ENCODE data around the gene PIM2. TPM values are rescaled to one million over a fixed set of nuclear protein-coding genes. Genes with fewer than 3 reads are reported as not detected.
A peak's percentile ranks its signal among the peaks of the same experiment; 100 is the strongest.

The PIM2 gene
- total and polyA plus RNA-seq, 9 donors: 0.92 to 2.3 (median 1.7) TPM

GRCh38 chrX:48905090-48905790 is 13.6 kb downstream of the PIM2 start:
- H3K27me3 ChIP-seq (ENCODE audit: control insufficient read depth, insufficient read depth, low read length): no peaks in the 10 kb centered on the region
- DNase-seq: no peak
- 84% methylated on average over 18 of the region's 20 CpGs for WGBS (ENCODE audit: insufficient coverage)
- H3K27ac ChIP-seq (ENCODE audit: low read length): no peak overlapping the region
- H3K4me3 ChIP-seq (ENCODE audit: low read length): no peak overlapping the region
- H3K36me3 ChIP-seq (ENCODE audit: control insufficient read depth, insufficient read depth, low read length): peaks cover 37% of the 10 kb centered on the region
- no peaks in the 10 kb centered on the region for H3K9me3 ChIP-seq (replicated peaks; ENCODE audit: control insufficient read depth, low read depth, low read length)
- no peaks in the 10 kb centered on the region for H3K4me1 ChIP-seq (ENCODE audit: control insufficient read depth, insufficient read depth, low read length)

DNA sequence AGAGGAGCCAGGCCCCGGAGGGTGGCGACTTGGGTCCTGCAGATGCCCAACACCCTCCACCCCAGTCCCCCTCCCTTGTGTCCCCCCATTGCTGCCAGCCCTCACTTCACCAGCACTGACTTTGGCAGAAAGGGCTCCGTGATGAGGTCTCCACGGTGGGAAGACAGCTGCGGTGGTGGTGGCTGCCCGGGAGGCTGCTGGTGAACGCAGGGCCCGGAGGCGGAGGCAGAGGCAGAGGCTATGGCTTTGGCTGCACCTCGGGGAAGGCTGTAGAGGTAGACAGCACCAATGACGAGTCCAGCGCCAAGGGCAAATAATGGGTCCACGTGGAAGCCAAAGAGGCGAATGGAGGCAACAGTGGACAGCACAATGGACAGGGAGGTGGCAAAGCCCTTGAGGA is 14.2 kb downstream of the PIM2 start:
- WGBS (ENCODE audit: insufficient coverage): 80% methylated on average over 14 of the region's 14 CpGs
- H3K4me3 ChIP-seq (ENCODE audit: low read length): no peak overlapping the region
- H3K4me1 ChIP-seq (ENCODE audit: control insufficient read depth, insufficient read depth, low read length): no peaks in the 10 kb centered on the region
- no peaks in the 10 kb centered on the region for H3K9me3 ChIP-seq (replicated peaks; ENCODE audit: control insufficient read depth, low read depth, low read length)
- DNase-seq: no peak
- no peaks in the 10 kb centered on the region for H3K27me3 ChIP-seq (ENCODE audit: control insufficient read depth, insufficient read depth, low read length)
- H3K27ac ChIP-seq (ENCODE audit: low read length): no peak overlapping the region
- peaks cover 37% of the 10 kb centered on the region for H3K36me3 ChIP-seq (ENCODE audit: control insufficient read depth, insufficient read depth, low read length)

DNA sequence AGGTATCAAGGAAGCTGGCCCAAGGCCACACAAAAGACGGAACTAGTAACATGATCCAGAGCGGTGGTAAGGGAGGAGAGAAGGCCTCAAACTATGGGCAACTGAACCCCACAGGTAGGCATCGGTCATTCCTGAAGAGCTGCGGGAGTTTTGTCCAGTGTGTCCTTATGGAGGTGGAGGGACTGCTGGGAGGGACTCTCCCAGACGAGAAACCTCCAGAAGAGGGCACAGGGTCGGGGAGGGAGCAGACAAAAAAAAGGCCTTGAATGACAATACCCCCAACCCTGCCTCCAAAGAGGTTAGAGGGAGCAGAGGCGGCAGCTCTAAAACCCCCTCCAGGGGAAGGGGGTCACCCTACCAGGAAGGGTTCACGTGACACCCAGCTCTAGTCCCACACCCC is 14.6 kb downstream of the PIM2 start:
- Histone ChIP-seq H3K4me1 (ENCODE audit: control insufficient read depth, insufficient read depth, low read length) (no peaks in the 10 kb centered on the region), H3K27me3 (ENCODE audit: control insufficient read depth, insufficient read depth, low read length) (no peaks in the 10 kb centered on the region), H3K9me3 (replicated peaks; ENCODE audit: control insufficient read depth, low read depth, low read length) (no peaks in the 10 kb centered on the region), H3K36me3 (ENCODE audit: control insufficient read depth, insufficient read depth, low read length) (peaks cover 37% of the 10 kb centered on the region), H3K4me3 (ENCODE audit: low read length) (no peak overlapping the region), H3K27ac (ENCODE audit: low read length) (no peak overlapping the region)
- no peak for DNase-seq
- 68% methylated on average over 2 of the region's 8 CpGs for WGBS (ENCODE audit: insufficient coverage)

GRCh38 chrX:48903290-48903689 is 15.5 kb downstream of the PIM2 start:
- Histone ChIP-seq H3K27me3 (ENCODE audit: control insufficient read depth, insufficient read depth, low read length) (no peaks in the 10 kb centered on the region), H3K36me3 (ENCODE audit: control insufficient read depth, insufficient read depth, low read length) (peaks cover 37% of the 10 kb centered on the region), H3K4me1 (ENCODE audit: control insufficient read depth, insufficient read depth, low read length) (peaks cover 8% of the 10 kb centered on the region), H3K4me3 (ENCODE audit: low read length) (no peak overlapping the region), H3K27ac (ENCODE audit: low read length) (no peak overlapping the region), H3K9me3 (replicated peaks; ENCODE audit: control insufficient read depth, low read depth, low read length) (no peaks in the 10 kb centered on the region)
- DNase-seq: no peak
- WGBS (ENCODE audit: insufficient coverage): no CpG with 5 or more reads among the region's 6 CpGs

DNA sequence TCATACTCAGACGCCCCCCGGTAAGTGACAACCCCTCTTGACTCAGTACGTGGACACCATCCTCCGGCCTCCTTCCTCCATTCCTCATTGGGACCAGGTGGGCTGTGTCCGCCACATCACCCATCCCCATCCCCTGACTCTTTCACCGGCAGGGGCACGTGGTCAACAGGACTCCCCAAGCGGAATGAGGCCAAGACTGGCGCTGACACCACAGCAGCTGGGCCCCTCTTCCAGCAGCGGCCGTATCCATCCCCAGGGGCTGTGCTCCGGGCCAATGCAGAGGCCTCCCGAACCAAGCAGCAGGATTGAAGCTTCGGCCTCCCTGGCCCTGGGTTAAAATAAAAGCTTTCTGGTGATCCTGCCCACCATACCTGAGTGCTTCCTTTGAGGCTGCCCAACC is 16.0 kb downstream of the PIM2 start:
- Histone ChIP-seq H3K27me3 (ENCODE audit: control insufficient read depth, insufficient read depth, low read length) (no peaks in the 10 kb centered on the region), H3K4me1 (ENCODE audit: control insufficient read depth, insufficient read depth, low read length) (peaks cover 8% of the 10 kb centered on the region), H3K4me3 (ENCODE audit: low read length) (no peak overlapping the region), H3K9me3 (replicated peaks; ENCODE audit: control insufficient read depth, low read depth, low read length) (no peaks in the 10 kb centered on the region), H3K27ac (ENCODE audit: low read length) (no peak overlapping the region), H3K36me3 (ENCODE audit: control insufficient read depth, insufficient read depth, low read length) (peaks cover 37% of the 10 kb centered on the region)
- WGBS (ENCODE audit: insufficient coverage): 76% methylated on average over 14 of the region's 14 CpGs
- DNase-seq: no peak

GRCh38 chrX:48902135-48902534 is 16.7 kb downstream of the PIM2 start:
- H3K4me3 ChIP-seq (ENCODE audit: low read length): no peak overlapping the region
- no peaks in the 10 kb centered on the region for H3K9me3 ChIP-seq (replicated peaks; ENCODE audit: control insufficient read depth, low read depth, low read length)
- H3K27ac ChIP-seq (ENCODE audit: low read length): no peak overlapping the region
- no peaks in the 10 kb centered on the region for H3K27me3 ChIP-seq (ENCODE audit: control insufficient read depth, insufficient read depth, low read length)
- H3K36me3 ChIP-seq (ENCODE audit: control insufficient read depth, insufficient read depth, low read length): peaks cover 37% of the 10 kb centered on the region
- peaks cover 8% of the 10 kb centered on the region for H3K4me1 ChIP-seq (ENCODE audit: control insufficient read depth, insufficient read depth, low read length)
- 93% methylated on average over 20 of the region's 20 CpGs for WGBS (ENCODE audit: insufficient coverage)
- no peak for DNase-seq

- H3K4me3 ChIP-seq (ENCODE audit: low read length): no peak overlapping the region
- WGBS (ENCODE audit: insufficient coverage): 42% methylated on average over 2 of the region's 7 CpGs
These were observed 17.8 kb downstream of the PIM2 start for GRCh38 chrX:48901069-48901468.

GRCh38 chrX:48899078-48899410 is 19.8 kb downstream of the PIM2 start:
- peaks cover 15% of the 10 kb centered on the region for H3K4me1 ChIP-seq (ENCODE audit: control insufficient read depth, insufficient read depth, low read length)
- 83% methylated on average over 3 of the region's 8 CpGs for WGBS (ENCODE audit: insufficient coverage)
- no peaks in the 10 kb centered on the region for H3K9me3 ChIP-seq (replicated peaks; ENCODE audit: control insufficient read depth, low read depth, low read length)
- H3K27ac ChIP-seq (ENCODE audit: low read length): no peak overlapping the region
- peaks cover 28% of the 10 kb centered on the region for H3K36me3 ChIP-seq (ENCODE audit: control insufficient read depth, insufficient read depth, low read length)
- no peaks in the 10 kb centered on the region for H3K27me3 ChIP-seq (ENCODE audit: control insufficient read depth, insufficient read depth, low read length)
- H3K4me3 ChIP-seq (ENCODE audit: low read length): no peak overlapping the region
- DNase-seq: no peak

More at GRCh38 chrX:48901069-48901468, 17.8 kb downstream of the PIM2 start:
- Histone ChIP-seq H3K4me1 (ENCODE audit: control insufficient read depth, insufficient read depth, low read length) (peaks cover 15% of the 10 kb centered on the region), H3K36me3 (ENCODE audit: control insufficient read depth, insufficient read depth, low read length) (peaks cover 34% of the 10 kb centered on the region), H3K27ac (ENCODE audit: low read length) (no peak overlapping the region), H3K27me3 (ENCODE audit: control insufficient read depth, insufficient read depth, low read length) (no peaks in the 10 kb centered on the region), H3K9me3 (replicated peaks; ENCODE audit: control insufficient read depth, low read depth, low read length) (no peaks in the 10 kb centered on the region)
- DNase-seq: no peak

GRCh38 chrX:48897625-48898306 is 21.1 kb downstream of the PIM2 start, which contains the start of the genes PQBP1 and TIMM17B:
PQBP1 (plus strand) TSS chrX:48897930; CDS start chrX:48898510, 580 bp downstream.
TIMM17B (minus strand) TSS chrX:48897768; CDS start chrX:48897749, 19 bp downstream.
- H3K36me3 ChIP-seq (ENCODE audit: control insufficient read depth, insufficient read depth, low read length): peaks cover 28% of the 10 kb centered on the region
- H3K9me3 ChIP-seq (replicated peaks; ENCODE audit: control insufficient read depth, low read depth, low read length): no peaks in the 10 kb centered on the region
- peak within 1 kb of the TSS; percentile 87 for H3K4me3 ChIP-seq (ENCODE audit: low read length)
- H3K4me1 ChIP-seq (ENCODE audit: control insufficient read depth, insufficient read depth, low read length): peaks cover 15% of the 10 kb centered on the region
- 35% methylated on average over 43 of the region's 49 CpGs for WGBS (ENCODE audit: insufficient coverage)
- peak; percentile 98 for DNase-seq
- H3K27me3 ChIP-seq (ENCODE audit: control insufficient read depth, insufficient read depth, low read length): no peaks in the 10 kb centered on the region
- H3K27ac ChIP-seq (ENCODE audit: low read length): peak within 1 kb of the TSS; percentile 99

- WGBS (ENCODE audit: insufficient coverage): 40% methylated on average over 38 of the region's 38 CpGs
- peak overlapping the region; percentile 99 for H3K27ac ChIP-seq (ENCODE audit: low read length)
- DNase-seq: peak; percentile 86
- H3K9me3 ChIP-seq (replicated peaks; ENCODE audit: control insufficient read depth, low read depth, low read length): no peaks in the 10 kb centered on the region
- H3K36me3 ChIP-seq (ENCODE audit: control insufficient read depth, insufficient read depth, low read length): peaks cover 24% of the 10 kb centered on the region
- H3K4me1 ChIP-seq (ENCODE audit: control insufficient read depth, insufficient read depth, low read length): peaks cover 16% of the 10 kb centered on the region
- no peaks in the 10 kb centered on the region for H3K27me3 ChIP-seq (ENCODE audit: control insufficient read depth, insufficient read depth, low read length)
- H3K4me3 ChIP-seq (ENCODE audit: low read length): peak overlapping the region; percentile 87
These were observed 21.6 kb downstream of the PIM2 start for GRCh38 chrX:48897157-48897624.
